DOHH2 (cell line): ENCODE data around the gene ARHGEF39.

ENCODE experiments used
- H3F3A ChIP-seq: fragments of 200-600 bp; sonication (generic), shearing (Covaris generic); 2 replicates; pipeline ENCODE4 v1.6.0; 2016; ENCODE audit warnings: antibody characterized with exemption, mild to moderate bottlenecking; ENCODE audit not compliant: control insufficient read depth, insufficient read depth
- H3K27ac ChIP-seq: fragments of 200-600 bp; sonication (generic); 2 replicates; pipeline ENCODE4 v1.5.1; 2014; ENCODE audit warnings: low read depth, mild to moderate bottlenecking, low read length, moderate library complexity
- H3K27me3 ChIP-seq: fragments of 200-600 bp; sonication (generic); 2 replicates; pipeline ENCODE4 v1.6.1; 2014; ENCODE audit warnings: mild to moderate bottlenecking, low read length, mixed read lengths; ENCODE audit not compliant: control insufficient read depth
- H3K36me3 ChIP-seq: fragments of 200-600 bp; sonication (generic); 2 replicates; pipeline ENCODE4 v1.6.1; 2014; ENCODE audit warnings: mild to moderate bottlenecking, low read length, moderate library complexity, mixed read lengths; ENCODE audit not compliant: control insufficient read depth
- H3K4me1 ChIP-seq: fragments of 200-600 bp; sonication (generic); 2 replicates; pipeline ENCODE4 v1.6.1; 2014; ENCODE audit warnings: mild to moderate bottlenecking, low read length, mixed read lengths; ENCODE audit not compliant: control insufficient read depth
- H3K4me2 ChIP-seq: fragments of 200-600 bp; sonication (generic); 2 replicates; pipeline ENCODE4 v1.6.0; 2014; ENCODE audit warnings: mild to moderate bottlenecking, low read length, moderate library complexity
- H3K4me3 ChIP-seq: fragments of 200-600 bp; sonication (generic); 2 replicates; pipeline ENCODE4 v1.5.1; 2014; ENCODE audit warnings: mild to moderate bottlenecking, low read length, mixed read lengths
- H3K79me2 ChIP-seq: fragments of 200-600 bp; sonication (generic); 2 replicates; pipeline ENCODE4 v1.6.1; 2014; ENCODE audit warnings: mild to moderate bottlenecking, low read length, mixed read lengths; ENCODE audit not compliant: control insufficient read depth
- H3K9me2 ChIP-seq: fragments of 200-600 bp; sonication (generic); replicated peaks from 2 replicates; pipeline ENCODE4 v1.6.1; 2014; ENCODE audit warnings: mild to moderate bottlenecking, low read length, mixed read lengths; ENCODE audit not compliant: control insufficient read depth
- H3K9me3 ChIP-seq: fragments of 200-600 bp; sonication (generic); 2 replicates; pipeline ENCODE4 v1.6.1; 2014; ENCODE audit warnings: antibody characterized with exemption, low read length, mixed read lengths; ENCODE audit not compliant: control insufficient read depth, insufficient read depth
- H4K20me1 ChIP-seq: fragments of 200-600 bp; sonication (generic); 2 replicates; pipeline ENCODE4 v1.6.0; 2014; ENCODE audit warnings: low read depth, mild to moderate bottlenecking, antibody characterized with exemption, low read length, moderate library complexity; ENCODE audit not compliant: control insufficient read depth, insufficient read depth
- CTCF ChIP-seq: fragments of 200-600 bp; sonication (generic); IDR thresholded peaks from one replicate; pipeline ENCODE4 v1.5.1; 2014; ENCODE audit warnings: antibody characterized with exemption, mild to moderate bottlenecking, low read depth, low read length; ENCODE audit not compliant: poor library complexity, severe bottlenecking
- EZH2phosphoT487 ChIP-seq: fragments of 200-600 bp; sonication (generic); IDR thresholded peaks from 2 replicates; pipeline ENCODE4 v1.6.1; 2017; ENCODE audit warnings: borderline replicate concordance, mild to moderate bottlenecking, antibody characterized with exemption, low read length, moderate library complexity, mixed read lengths

The ARHGEF39 gene

GRCh38 chr9:35687972-35688557 is 23.1 kb upstream of the ARHGEF39 start:
- H3K4me2 ChIP-seq, result peak overlapping the region; percentile 52
- TF ChIP-seq CTCF (no peak), EZH2phosphoT487 (no peak)
- H3K9me2 ChIP-seq, result no peaks in the 10 kb centered on the region
- H3K36me3 ChIP-seq, result no peaks in the 10 kb centered on the region
- H3K4me1 ChIP-seq, result peaks cover 49% of the 10 kb centered on the region
- H3K27ac ChIP-seq, result no peak overlapping the region
- H3K79me2 ChIP-seq, result no peaks in the 10 kb centered on the region
- peaks cover 8% of the 10 kb centered on the region; the same call in 1 of the 2 replicates for H3F3A ChIP-seq
- H3K4me3 ChIP-seq, result no peak overlapping the region
- H4K20me1 ChIP-seq, result no peaks in the 10 kb centered on the region
- no peaks in the 10 kb centered on the region for H3K27me3 ChIP-seq
- H3K9me3 ChIP-seq, result no peaks in the 10 kb centered on the region

GRCh38 chr9:35687306-35687705 is 22.3 kb upstream of the ARHGEF39 start:
- TF ChIP-seq CTCF (no peak), EZH2phosphoT487 (no peak)
- Histone ChIP-seq H3K9me2 (no peaks in the 10 kb centered on the region), H3K4me2 (peak overlapping the region; percentile 52), H3F3A (peaks cover 5% of the 10 kb centered on the region; the same call in 1 of the 2 replicates), H3K79me2 (no peaks in the 10 kb centered on the region), H3K4me1 (peaks cover 49% of the 10 kb centered on the region), H3K9me3 (no peaks in the 10 kb centered on the region), H3K36me3 (no peaks in the 10 kb centered on the region), H4K20me1 (no peaks in the 10 kb centered on the region), H3K27me3 (no peaks in the 10 kb centered on the region), H3K4me3 (peak overlapping the region; percentile 32), H3K27ac (peak overlapping the region; percentile 47)

- peak overlapping the region; percentile 47 for H3K27ac ChIP-seq
- H3K36me3 ChIP-seq, result no peaks in the 10 kb centered on the region
- peak overlapping the region; percentile 32 for H3K4me3 ChIP-seq
- H3K4me2 ChIP-seq, result peak overlapping the region; percentile 52
- TF ChIP-seq CTCF, result no peak
- no peak for TF ChIP-seq EZH2phosphoT487
- peaks cover 50% of the 10 kb centered on the region for H3K4me1 ChIP-seq
- no peaks in the 10 kb centered on the region for H3K9me3 ChIP-seq
- H3F3A ChIP-seq, result peaks cover 2% of the 10 kb centered on the region; the same call in 1 of the 2 replicates
- H3K27me3 ChIP-seq, result no peaks in the 10 kb centered on the region
- H3K9me2 ChIP-seq, result no peaks in the 10 kb centered on the region
- no peaks in the 10 kb centered on the region for H4K20me1 ChIP-seq
- H3K79me2 ChIP-seq, result no peaks in the 10 kb centered on the region
Measured at GRCh38 chr9:35686222-35687203, 21.5 kb upstream of the ARHGEF39 start.
